Measurements from ENCODE around the gene POGLUT2.
"Not testable (repeated sequence)": the region's sequence is repeated elsewhere in the genome, so short reads cannot be mapped to it uniquely, and the experiment has no call there.

Gene POGLUT2

DNA sequence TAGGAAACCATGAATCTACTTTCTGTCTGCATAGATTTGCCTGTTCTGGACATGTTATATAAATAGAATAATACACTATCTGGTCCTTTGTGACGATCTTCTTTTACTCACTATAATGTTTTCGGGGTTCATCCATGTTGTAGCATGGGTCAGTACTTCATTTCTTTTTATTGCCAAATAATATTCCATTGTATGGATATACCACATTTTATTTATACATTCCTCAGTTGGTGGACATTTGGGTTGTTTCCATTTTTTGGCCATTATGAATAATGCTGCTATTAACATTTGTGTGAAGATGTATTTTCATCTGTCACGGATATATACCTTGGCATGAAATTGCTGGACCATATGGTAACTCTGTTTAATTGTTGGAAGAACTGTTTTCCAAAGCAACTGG is 6.9 kb upstream of the POGLUT2 start:
- no peak for DNase-seq

DNA sequence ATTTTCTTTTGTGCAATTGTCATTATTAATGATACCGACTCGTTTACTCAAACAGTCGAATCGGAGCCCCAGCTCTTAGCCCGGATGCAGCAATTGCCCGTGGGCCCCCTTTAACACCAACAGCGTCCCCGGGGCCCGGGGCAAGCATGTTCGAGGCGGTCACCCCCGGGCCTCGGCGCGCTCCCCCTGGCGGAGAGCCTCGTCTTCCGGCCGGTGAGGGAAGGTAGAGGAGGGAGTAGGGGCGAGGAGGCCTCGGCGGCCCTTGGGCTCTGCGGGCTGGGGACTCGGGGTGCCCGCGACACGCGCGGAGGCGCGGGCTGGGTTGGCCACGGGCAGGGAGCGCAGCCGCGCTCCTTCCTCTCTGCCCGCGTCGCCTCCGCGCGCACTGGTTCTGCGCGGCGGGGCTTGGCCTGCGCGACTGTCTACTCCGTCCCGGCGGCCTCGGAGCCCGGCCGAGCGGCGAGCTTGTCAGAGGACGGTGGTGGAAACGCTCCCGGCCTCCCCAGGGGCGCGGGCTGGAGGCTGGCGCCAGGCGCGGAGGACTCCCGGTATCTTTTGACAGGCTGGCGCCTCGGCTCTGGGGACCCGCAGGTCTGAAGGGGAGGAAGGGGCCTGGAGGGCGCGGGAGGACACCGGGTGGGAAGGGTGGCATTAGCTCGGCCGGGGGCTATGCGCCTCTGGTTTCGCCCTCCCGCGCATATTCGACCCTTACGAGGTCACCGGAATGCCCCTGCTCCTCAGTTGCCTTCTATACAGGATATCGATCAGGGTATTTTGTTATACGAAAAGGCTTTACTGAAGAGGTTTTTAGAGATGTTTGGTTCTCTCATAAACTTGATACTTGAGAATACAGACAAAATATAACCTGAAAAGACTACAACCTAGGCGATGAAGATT is 1.6 kb upstream of the POGLUT2 start:
- peak; percentile 87 for DNase-seq

DNA sequence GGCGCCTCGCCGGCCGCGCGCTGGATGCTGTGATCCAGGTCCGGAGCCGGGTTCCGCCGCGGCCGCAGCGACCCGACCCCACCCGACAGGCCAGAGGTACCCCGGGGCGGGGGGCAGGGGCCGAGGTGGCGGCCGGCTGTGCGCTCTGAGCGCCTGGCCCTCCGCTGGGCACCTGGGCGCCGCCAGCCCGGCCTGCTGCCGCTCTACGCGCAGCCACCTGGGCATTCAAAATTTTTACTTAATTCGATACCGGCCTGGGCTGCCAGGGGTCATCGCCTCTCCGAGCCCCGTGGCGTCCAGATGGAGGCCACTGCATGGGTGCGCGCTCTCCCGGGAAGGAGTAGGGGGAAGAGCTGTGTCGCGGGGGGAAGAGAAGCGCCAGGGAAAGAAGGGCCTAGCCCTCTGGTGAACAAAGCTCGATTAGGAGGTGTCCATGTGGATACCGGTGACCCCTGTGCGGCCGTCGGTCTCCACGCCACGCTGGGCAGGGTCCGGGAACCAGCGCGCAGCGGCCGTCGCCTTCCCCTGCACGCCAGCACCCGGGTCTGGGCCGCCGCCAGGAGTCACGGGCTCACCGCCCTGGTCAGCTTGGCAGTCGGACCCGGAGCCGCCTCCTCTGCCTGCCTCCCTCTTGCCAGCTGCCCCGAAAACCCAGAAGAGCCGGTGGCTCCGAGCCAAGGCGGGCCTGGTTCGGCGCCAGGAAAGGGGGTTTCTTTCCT is 809 bp upstream of the POGLUT2 start:
- DNase-seq = no peak

DNA sequence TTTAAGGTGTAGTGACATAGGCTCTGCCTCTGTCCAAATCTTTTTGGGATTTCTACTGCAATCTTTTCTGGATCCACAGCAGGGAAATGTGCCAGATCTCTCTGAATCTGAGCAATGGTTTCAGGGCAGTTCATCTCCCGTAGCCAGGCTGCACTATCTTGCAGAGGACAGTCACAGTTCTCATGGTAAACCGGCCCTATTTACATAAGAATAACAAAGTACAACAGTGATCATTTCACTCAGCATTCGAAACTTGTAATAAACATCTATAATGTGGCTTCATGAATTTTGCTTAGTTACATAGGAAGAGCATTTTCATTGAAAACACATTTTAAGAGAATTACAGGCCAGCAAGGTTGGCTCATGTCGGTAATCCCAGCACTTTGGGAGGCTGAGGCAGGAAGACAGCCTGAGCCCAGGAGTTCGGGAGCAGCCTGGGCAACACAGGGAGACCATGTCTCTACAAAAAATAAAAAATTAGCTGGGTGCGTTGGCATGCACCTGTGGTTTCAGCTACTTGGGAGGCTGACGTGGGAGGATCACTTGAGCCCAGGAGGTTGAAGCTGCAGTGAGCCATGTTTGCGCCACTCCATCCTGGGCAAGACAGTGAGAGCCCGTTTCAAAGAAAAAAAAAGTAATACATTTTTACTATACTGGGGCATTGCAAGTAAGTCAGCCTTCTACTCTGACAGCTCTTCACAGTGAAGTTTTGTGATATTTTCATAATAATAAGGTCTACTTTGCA is 5.0 kb downstream of the POGLUT2 start:
- DNase-seq = no peak

DNA sequence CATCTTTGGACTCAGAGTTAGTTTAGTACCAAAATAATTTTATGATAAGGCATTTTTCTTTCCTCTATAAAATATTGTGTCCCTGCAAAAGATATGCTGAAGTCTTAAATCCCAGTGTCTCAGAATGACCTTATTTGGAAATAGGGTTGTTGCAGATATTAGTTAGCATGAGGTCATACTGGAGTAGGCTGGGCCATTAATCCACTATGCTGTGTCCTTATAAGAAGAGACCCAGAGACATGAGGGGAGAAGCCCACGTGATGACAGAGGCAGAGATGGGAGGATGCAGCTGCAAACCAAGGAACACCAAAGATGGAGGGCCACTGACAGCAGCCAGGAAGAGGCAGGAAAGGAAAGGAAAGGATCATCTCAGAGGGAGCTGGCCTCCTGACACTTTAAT is 6.4 kb downstream of the POGLUT2 start:
- no peak for DNase-seq

DNA sequence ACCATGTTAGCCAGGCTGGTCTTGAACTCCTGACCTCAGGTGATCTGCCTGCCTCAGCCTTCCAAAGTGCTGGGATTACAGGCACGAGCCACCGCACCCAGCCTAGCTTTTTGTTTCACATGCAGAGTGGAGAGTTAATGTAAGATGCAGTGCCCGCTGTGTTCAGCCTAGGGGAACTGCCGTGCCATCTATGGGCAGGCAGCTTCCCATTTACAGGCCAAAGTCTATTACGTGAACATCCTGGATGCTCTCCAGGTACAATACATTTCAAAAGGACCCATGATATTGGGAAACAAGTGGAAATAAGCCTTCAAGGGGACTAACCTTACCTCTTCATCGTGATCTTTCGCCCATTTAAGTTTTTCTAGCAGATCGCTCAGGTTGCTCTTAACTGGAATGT is 10.1 kb downstream of the POGLUT2 start:
- no peak for DNase-seq

DNA sequence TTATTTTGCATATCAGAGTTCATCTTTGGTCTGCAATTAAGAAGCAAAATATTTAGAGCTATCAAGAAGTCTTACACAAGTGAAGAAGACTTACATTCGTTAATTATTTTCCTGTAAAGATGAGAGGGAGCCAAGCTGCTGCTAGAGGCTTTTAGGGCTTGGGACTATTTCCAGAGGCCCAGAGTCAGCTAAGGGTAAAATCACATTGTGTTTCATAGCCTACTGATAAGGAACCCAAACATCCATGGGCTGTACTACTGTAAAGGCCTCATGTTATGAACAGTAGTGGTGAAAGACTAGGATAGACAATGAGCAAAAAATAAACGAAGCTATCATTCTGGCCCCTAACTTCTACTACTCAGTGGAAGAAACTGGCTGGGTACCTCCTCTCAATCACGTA is 14.3 kb downstream of the POGLUT2 start:
- DNase-seq = no peak

DNA sequence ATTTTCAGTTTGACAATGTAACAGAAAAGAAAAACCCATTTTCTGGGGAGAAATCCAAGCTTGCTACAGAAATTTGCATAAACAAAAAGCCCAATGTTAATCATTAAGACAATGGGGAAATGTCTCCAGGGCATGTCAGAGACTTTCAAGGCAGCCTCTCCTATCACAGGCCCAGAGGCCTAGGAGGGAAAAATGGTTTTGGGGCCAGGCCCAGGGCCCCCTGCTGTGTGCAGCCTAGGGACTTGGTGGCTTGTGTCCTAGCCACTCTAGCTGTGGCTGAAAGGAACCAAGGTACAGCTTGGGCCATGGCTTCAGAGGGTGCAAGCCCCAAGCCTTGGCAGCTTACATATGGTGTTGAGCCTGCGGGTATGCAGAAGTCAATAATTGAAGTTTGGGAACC is 17.2 kb downstream of the POGLUT2 start:
- no peak for DNase-seq

DNA sequence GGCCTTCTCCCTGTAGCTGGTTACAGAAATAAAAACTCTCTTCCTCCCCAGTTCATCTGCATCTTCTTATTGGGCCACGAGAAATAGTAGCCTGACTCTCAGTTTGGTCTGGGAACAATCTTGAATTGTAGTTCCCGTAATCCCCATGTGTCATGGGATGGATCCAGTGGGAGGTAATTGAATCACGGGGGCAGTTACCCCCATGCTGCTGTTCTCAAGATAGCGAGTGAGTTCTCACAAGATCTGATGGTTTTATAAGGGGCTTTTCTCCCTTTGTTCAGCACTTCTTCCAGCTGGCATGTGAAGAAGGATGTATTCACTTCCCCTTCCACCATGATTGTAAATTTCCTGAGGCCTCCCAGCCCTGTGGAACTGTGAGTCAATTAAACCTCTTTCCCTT is 18.1 kb downstream of the POGLUT2 start:
- not testable (repeated sequence) for DNase-seq

DNA sequence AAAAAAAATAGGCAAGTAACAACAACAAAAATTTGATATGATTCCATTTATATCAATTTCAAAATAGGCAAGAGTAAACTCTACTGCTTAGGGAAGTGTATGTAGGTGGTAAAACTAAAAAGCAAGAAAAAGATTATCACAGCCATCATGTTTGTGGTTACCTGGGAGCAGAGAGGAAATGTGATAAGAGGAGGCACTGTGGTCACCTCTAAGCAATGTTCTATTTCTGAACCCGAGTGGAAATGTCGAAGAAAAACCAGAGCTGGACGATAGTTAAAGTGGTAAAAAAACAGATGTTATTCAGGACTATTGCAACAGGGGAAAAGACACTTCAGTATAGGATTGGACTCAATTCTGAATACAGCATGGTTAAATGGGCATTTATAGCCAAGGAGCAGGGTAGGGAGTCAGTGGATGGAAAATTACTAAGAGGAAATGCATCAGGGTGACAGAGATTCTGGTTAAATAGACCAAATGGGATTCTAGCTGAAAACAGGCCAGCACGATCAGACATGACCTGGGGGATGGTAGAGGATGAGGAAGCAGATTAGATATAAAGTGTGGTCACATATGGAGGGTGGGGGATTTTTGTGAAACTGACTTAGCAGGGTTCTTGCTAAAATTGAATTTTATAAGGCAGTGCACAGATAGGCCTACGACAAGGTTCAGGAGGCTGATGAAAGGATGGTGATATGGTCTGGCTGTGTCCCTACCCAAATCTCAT is 19.2 kb downstream of the POGLUT2 start:
- peak; percentile 55 for DNase-seq

DNA sequence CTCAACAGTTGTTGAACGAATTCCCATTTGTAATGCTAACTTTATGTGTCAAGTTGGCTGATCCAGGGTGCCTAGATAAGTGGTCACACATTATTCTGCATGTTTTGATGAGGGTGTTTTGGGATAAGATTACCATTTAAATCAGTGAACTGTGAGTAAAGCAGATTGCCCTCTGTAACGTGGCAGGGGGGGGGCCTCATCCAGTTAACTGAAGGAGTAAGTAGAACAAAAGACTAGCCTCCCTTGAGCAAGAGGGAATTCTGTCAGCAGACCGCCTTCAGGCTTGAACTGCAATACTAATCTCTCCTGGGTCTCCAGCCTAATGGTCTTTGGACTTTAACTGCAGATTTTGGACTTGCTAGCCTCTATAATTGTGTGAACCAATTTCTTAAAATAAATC is 21.0 kb downstream of the POGLUT2 start:
- no peak for DNase-seq

DNA sequence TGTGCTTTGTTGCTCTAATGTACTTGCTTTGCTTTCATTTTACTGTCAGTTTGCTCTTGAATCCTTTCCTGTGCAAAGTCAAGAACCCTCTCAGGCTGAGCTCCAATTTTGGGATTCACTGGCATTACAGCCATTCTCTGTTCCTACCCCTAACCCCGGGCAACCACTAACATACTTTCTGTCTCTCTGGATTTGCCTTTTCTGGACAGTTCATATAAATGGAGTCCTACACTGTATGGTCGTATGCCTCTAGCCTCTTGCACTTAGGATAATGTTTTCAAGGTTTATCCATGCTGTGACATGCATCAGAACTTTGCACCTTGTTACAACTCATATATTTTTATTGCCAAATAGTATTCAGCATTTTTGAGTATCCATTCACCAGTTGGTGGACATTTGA is 22.5 kb downstream of the POGLUT2 start:
- no peak for DNase-seq

DNA sequence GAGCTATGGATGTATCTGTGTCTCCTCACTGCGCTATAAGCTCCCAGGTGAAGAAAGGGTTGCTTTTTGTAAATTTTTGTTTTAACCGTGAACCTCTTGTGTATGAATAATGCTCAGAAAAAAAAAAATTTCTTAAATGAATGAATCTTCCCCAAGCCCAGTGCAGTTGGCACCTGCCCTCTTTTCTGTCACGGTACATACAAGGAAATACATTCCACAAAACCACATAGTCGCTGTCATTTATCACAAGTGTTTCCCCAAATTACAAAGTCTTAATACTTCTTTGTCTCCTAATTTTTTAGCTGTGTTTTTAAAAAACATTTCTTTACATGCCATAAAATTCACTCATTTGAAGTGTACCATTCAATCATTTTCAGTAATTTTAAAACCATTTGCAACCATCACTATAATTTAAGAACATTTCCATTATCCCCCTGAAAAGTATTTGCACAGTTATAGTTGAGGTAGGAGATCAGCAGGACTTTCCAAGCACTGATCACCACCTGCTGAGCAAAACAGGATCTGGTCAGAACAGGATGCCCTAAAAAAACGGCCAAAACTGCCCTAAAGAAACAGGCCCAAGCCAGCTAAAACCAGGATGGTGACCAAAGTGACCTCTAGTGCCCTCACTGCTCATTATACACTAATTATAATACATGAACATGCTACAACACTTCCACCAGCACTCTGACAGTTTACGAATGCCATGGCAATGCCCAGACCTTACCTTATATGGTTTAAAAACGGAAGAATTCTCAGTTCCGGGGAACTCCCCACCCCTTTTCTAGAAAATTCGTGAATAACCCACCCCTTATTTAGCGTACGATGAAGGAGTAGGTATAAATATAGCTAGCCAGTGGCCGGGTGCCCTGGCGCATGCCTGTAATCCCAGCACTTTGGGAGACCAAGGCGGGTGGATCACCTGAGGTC is 23.9 kb downstream of the POGLUT2 start:
- DNase-seq = no peak

DNA sequence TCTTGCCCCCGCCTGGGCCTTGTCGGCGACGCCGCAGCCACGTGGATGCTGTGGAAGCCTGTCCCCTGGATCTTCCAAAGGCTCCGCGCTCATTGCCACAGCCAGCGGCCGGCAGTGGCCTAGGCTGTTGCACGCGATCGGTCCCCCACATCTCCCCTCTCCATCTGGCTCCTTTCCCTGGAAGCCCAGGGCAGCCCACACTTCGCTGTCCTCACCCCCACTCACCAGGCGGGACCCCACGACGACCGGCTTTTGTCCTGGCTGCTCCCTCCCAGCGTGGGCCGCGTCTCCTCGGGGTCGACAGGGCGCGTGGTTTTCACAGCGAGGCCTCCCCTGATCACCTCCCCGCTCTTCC is 24.6 kb downstream of the POGLUT2 start:
- DNase-seq = no peak

DNA sequence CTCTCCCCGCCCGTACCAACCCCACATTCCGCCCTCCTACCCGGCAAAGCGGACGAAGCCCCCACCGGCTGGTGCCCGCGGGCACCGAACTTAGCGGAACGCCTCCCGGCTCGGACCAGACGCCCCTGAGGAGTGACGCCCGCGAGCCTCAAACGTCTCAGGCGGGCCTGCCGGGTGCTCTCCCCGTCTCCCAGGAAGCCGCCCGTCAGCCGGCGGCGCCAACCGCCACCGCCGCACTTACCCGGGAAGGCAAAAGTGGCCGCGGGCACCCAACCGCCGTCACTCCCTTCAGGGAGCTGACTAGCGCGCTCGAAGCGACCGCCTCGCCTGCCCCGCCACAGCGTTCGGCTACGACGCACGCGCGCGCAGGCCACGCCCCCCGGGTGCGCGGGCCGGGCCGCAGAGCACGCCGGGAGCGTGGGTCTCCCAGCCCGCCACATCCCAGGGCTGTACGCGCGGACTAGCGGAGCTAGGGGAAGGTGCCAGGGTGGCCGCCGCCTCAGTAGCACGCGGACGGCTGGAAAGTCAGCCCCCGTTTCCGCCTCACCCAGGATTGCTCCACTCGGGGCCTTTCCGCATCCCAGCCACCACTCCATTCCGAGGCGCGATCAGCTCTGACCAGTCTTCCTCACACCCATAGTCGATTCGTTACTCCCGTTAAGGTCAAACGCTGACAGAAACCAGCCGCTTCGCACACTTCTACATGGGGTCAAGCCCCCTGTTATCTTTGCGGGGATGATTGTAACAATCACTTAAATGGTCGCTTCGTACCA is 25.1 kb downstream of the POGLUT2 start, which contains the start of gene TEX30:
TSS of gene TEX30 (minus strand) at position 346 of the 773 bp plus-strand sequence. CDS start 3,760 bp downstream, outside the sequence.
- DNase-seq = peak; percentile 90

DNA sequence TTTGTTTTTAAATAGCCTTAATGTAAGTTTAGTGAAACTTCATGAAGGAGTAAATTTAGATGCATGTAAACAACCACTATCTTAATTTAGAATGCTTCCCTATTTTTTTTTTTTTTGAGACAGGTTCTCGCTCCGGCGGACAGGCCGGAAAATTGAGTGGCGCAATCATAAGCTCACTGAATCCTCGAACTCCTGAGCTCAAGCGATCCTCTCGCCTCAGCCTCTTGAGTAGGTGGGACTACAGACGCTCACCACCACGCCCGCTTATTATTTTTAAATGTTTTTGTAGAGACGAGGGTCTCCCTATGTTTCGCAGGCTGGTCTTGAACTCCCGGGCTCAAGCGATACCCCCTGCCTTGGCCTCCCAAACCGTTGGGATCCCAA is 26.7 kb downstream of the POGLUT2 start:
- no peak for DNase-seq

DNA sequence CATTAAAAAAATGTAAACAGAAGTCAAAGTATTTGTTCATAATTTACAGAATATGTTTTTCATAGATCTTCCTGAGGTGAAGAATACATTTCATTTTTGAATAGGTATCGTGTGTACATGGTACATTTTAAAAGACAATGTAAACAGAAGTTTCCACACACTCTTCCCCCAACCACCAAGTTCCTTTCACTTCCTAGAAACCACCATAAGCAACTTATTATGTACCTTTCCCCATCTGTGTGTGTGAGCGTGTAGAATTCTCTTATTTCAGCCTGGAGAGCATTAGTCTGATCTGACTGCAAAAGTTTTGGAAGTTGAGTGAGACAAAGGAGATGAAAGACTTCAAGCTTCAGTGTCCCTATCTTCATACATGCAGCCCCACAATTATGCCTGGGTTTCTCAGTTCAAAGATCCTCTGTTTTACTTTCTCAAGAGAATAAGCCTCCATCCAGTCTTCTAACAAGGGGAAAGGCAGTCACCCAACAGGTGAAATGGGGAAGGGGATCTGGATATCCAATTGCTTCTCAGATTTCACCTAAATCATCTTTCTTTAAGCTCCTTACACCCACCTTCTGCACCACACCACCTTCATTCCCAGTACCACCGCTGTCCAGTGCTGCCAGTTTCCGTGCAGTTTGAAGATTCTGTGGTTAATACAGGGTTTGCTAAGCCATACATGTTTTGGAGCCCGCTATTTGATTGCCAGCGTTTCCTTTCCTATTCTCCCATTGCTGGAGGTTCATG is 27.3 kb downstream of the POGLUT2 start:
- no peak for DNase-seq

DNA sequence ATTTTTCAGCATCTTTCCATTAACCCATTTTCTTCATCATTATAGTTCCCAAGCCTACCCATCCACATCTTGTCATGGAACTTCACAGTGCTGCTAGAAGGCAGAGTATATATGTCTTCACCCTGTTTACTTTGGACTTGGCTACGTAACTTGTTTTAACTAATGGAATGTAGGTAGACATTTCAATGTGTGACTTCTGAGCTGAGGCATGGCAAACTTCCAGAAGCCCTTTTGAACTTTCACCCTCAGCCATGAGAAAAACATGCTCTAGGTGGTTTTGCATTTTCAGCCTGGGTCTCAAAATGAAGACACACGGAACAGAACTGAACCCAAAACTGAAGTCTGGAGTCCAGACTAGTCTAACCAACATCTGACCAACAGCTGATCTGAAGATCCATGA is 28.3 kb downstream of the POGLUT2 start:
- no peak for DNase-seq

DNA sequence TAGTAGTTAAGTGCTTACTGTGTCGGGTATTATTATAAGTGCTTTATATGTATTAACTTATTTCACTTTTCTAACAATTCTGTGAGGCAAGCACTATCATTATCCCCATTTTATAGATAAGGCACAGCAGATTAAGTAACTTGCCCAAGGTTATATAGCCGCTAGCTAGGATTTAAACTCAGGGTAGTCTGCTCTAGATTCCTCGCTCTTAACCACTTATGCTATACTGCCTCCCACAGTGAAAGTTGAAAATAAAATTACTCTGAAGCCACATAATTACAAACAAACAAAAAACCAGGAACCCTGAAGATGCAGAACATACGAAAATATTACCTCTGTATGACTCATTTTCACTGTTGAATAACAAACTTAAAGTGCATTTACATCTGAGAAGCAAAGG is 29.1 kb downstream of the POGLUT2 start:
- DNase-seq = no peak

DNA sequence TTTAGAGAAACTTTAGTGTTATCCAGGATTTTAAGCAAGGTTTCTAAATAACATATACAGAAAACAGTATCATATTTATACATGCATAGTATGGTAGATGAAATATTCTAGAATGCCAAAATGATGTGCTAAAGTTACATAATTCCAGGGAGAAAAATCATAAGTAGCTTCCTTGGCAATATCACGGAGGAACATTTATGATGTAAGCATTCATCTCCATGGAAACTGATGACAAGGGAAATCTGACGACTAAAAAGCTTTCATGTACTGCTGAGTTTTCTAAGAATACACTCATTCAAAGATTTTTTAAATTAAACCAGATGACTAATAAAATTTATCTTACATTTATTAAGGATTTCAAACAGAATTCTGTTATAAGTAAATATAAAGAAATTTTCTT is 29.9 kb downstream of the POGLUT2 start:
- no peak for DNase-seq
